Activated CD8-positive, alpha-beta memory T cell treated with anti-CD3 and anti-CD28 coated beads, Interleukin-2, amount 50 U/mL, for 1 hour (primary cell): ENCODE data around the gene SLC1A1.
"Not testable (repeated sequence)": the region's sequence is repeated elsewhere in the genome, so short reads cannot be mapped to it uniquely, and the experiment has no call there.

ENCODE experiments used
- DNase-seq: peaks from one replicate; pipeline ENCODE4 v3.0.0-alpha.2; 2020; ENCODE audit errors: extremely low read depth

Gene SLC1A1

GRCh38 chr9:4576448-4576847 lies 86.2 kb downstream of the SLC1A1 start:
- DNase-seq, result no peak

- DNase-seq, result no peak
These were observed 88.7 kb downstream of the SLC1A1 start for GRCh38 chr9:4579001-4579400.

GRCh38 chr9:4581035-4581760 lies 90.9 kb downstream of the SLC1A1 start:
- DNase-seq, result no peak

GRCh38 chr9:4581861-4582565 lies 91.7 kb downstream of the SLC1A1 start:
- DNase-seq, result no peak

GRCh38 chr9:4583001-4583400 lies 92.7 kb downstream of the SLC1A1 start:
- DNase-seq, result no peak

- DNase-seq, result no peak
These were observed 94.4 kb downstream of the SLC1A1 start for GRCh38 chr9:4584636-4585035.

- DNase-seq, result no peak
These were observed 94.9 kb downstream of the SLC1A1 start for GRCh38 chr9:4585135-4585534.

- DNase-seq, result no peak
These were observed 98.5 kb downstream of the SLC1A1 start for GRCh38 chr9:4588721-4589120.

GRCh38 chr9:4590430-4591122 lies 100.3 kb downstream of the SLC1A1 start:
- DNase-seq, result no peak

- no peak for DNase-seq
These were observed 100.8 kb downstream of the SLC1A1 start for GRCh38 chr9:4591123-4591500.

GRCh38 chr9:4592295-4592694 lies 102.0 kb downstream of the SLC1A1 start:
- DNase-seq, result no peak

GRCh38 chr9:4592886-4593285 lies 102.6 kb downstream of the SLC1A1 start:
- DNase-seq, result no peak

GRCh38 chr9:4594545-4594944 lies 104.3 kb downstream of the SLC1A1 start:
- DNase-seq, result no peak

- DNase-seq, result no peak
These were observed 104.7 kb downstream of the SLC1A1 start for GRCh38 chr9:4594994-4595393.

GRCh38 chr9:4596165-4596922 lies 106.1 kb downstream of the SLC1A1 start:
- DNase-seq, result peak; percentile 9

GRCh38 chr9:4600368-4600767 lies 110.1 kb downstream of the SLC1A1 start:
- no peak for DNase-seq

- no peak for DNase-seq
These were observed 113.6 kb downstream of the SLC1A1 start for GRCh38 chr9:4603830-4604229.

GRCh38 chr9:4604678-4605095 lies 114.4 kb downstream of the SLC1A1 start:
- DNase-seq, result peak; percentile 32

GRCh38 chr9:4606033-4606432 lies 115.8 kb downstream of the SLC1A1 start:
- not testable (repeated sequence) for DNase-seq

GRCh38 chr9:4614627-4615026 lies 124.4 kb downstream of the SLC1A1 start:
- DNase-seq, result no peak

GRCh38 chr9:4615251-4615650 lies 125.0 kb downstream of the SLC1A1 start:
- no peak for DNase-seq

- no peak for DNase-seq
These were observed 125.5 kb downstream of the SLC1A1 start for GRCh38 chr9:4615778-4616177.
